ENCODE measurements around the gene DHODH. TPM values are rescaled to one million over a fixed set of nuclear protein-coding genes. Genes with fewer than 3 reads are reported as not detected.
A peak's percentile ranks its signal among the peaks of the same experiment; 100 is the strongest.

Gene DHODH
- total and polyA plus RNA-seq, 2 of the 13 experiments (the other 11 are each of a cell fraction or from before 2014, with no cell fraction given) = 10.7 to 16.4 TPM

DNA sequence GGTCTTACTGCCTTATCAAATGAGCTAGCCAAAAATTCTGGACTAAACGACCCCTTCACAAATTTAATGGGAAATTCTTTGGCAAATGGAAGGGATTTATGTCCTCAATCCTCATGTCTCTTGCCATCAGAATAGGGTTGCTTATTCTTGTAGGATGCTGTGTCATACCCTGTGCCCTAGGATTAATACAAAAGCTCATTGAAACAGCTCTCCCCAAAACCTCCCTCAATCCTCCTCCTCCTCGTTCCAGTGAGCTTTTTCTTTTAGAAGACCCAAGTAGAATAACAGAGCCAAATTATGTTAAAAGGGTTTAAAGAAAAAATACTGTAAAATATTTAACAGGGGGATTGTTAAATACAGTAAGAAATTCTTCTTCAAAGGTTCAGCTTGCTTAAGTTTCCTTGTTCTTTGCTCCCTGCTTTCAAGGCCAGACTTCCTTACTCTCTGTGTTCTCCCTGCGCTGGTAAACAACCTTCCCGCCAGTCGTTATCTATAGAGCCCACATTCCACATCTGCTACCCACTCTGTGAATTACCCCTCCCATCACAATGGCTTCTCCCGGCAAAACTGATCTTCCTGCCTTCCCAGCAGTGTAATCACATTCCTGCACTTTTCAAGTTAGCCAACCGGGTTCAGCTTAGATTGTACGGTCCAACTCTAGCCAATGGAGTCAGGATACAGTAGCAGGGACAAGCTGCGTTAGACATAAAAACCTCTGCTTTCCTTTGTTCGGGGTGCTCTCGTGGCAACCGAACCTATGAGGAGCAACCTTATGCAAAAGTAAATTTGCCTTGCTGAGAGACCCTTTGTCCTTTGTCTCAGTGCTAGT is 64.2 kb downstream of the DHODH start (continued):
- TF ChIP-seq TEAD3 (CRISPR knock-in tag; optimal IDR thresholded peaks at IDR 0.05; ENCODE audit: borderline replicate concordance) (peak; percentile 99), RBM22 (optimal IDR thresholded peaks at IDR 0.05; ENCODE audit: low read length) (no peak), ZNF549 (CRISPR knock-in tag; IDR thresholded peaks at IDR 0.05) (no peak), TEAD2 (CRISPR knock-in tag; IDR thresholded peaks at IDR 0.05) (peak; percentile 62; the same call in 1 of the 2 replicates), ZNF674 (CRISPR knock-in tag; IDR thresholded peaks at IDR 0.05; ENCODE audit: low read depth) (no peak), ZNF781 (CRISPR knock-in tag; IDR thresholded peaks at IDR 0.05; ENCODE audit: borderline replicate concordance, not compliant biosample characterization) (no peak)
- TF ChIP-seq, protein P1, sequence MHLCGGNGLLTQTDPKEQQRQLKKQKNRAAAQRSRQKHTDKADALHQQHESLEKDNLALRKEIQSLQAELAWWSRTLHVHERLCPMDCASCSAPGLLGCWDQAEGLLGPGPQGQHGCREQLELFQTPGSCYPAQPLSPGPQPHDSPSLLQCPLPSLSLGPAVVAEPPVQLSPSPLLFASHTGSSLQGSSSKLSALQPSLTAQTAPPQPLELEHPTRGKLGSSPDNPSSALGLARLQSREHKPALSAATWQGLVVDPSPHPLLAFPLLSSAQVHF (CRISPR knock-in tag; IDR thresholded peaks at IDR 0.05) = no peak
- TF ChIP-seq, protein P2, sequence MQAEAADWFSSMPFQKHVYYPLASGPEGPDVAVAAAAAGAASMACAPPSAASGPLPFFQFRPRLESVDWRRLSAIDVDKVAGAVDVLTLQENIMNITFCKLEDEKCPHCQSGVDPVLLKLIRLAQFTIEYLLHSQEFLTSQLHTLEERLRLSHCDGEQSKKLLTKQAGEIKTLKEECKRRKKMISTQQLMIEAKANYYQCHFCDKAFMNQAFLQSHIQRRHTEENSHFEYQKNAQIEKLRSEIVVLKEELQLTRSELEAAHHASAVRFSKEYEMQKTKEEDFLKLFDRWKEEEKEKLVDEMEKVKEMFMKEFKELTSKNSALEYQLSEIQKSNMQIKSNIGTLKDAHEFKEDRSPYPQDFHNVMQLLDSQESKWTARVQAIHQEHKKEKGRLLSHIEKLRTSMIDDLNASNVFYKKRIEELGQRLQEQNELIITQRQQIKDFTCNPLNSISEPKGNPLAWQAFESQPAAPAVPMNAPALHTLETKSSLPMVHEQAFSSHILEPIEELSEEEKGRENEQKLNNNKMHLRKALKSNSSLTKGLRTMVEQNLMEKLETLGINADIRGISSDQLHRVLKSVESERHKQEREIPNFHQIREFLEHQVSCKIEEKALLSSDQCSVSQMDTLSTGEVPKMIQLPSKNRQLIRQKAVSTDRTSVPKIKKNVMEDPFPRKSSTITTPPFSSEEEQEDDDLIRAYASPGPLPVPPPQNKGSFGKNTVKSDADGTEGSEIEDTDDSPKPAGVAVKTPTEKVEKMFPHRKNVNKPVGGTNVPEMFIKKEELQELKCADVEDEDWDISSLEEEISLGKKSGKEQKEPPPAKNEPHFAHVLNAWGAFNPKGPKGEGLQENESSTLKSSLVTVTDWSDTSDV (CRISPR knock-in tag; IDR thresholded peaks at IDR 0.05) = no peak
- TF ChIP-seq, protein P3, sequence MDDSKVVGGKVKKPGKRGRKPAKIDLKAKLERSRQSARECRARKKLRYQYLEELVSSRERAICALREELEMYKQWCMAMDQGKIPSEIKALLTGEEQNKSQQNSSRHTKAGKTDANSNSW (CRISPR knock-in tag; IDR thresholded peaks at IDR 0.05; ENCODE audit: borderline replicate concordance) = no peak
- TF ChIP-seq, protein P4, sequence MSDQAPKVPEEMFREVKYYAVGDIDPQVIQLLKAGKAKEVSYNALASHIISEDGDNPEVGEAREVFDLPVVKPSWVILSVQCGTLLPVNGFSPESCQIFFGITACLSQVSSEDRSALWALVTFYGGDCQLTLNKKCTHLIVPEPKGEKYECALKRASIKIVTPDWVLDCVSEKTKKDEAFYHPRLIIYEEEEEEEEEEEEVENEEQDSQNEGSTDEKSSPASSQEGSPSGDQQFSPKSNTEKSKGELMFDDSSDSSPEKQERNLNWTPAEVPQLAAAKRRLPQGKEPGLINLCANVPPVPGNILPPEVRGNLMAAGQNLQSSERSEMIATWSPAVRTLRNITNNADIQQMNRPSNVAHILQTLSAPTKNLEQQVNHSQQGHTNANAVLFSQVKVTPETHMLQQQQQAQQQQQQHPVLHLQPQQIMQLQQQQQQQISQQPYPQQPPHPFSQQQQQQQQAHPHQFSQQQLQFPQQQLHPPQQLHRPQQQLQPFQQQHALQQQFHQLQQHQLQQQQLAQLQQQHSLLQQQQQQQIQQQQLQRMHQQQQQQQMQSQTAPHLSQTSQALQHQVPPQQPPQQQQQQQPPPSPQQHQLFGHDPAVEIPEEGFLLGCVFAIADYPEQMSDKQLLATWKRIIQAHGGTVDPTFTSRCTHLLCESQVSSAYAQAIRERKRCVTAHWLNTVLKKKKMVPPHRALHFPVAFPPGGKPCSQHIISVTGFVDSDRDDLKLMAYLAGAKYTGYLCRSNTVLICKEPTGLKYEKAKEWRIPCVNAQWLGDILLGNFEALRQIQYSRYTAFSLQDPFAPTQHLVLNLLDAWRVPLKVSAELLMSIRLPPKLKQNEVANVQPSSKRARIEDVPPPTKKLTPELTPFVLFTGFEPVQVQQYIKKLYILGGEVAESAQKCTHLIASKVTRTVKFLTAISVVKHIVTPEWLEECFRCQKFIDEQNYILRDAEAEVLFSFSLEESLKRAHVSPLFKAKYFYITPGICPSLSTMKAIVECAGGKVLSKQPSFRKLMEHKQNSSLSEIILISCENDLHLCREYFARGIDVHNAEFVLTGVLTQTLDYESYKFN (CRISPR knock-in tag; conservative IDR thresholded peaks at IDR 0.05) = peak; percentile 84
- TF ChIP-seq, protein P5, sequence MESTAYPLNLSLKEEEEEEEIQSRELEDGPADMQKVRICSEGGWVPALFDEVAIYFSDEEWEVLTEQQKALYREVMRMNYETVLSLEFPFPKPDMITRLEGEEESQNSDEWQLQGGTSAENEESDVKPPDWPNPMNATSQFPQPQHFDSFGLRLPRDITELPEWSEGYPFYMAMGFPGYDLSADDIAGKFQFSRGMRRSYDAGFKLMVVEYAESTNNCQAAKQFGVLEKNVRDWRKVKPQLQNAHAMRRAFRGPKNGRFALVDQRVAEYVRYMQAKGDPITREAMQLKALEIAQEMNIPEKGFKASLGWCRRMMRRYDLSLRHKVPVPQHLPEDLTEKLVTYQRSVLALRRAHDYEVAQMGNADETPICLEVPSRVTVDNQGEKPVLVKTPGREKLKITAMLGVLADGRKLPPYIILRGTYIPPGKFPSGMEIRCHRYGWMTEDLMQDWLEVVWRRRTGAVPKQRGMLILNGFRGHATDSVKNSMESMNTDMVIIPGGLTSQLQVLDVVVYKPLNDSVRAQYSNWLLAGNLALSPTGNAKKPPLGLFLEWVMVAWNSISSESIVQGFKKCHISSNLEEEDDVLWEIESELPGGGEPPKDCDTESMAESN (CRISPR knock-in tag; conservative IDR thresholded peaks at IDR 0.05) = peak; percentile 66
